DMS 273 treated with DMSO at 0.1 percent for 48 hours (cell line): Measurements from ENCODE around the gene NAT8L.

Source experiments
- DNase-seq: peaks from one replicate; lab custom pipeline; 2025; lab: John Stamatoyannopoulos, UW

NAT8L gene

DNA sequence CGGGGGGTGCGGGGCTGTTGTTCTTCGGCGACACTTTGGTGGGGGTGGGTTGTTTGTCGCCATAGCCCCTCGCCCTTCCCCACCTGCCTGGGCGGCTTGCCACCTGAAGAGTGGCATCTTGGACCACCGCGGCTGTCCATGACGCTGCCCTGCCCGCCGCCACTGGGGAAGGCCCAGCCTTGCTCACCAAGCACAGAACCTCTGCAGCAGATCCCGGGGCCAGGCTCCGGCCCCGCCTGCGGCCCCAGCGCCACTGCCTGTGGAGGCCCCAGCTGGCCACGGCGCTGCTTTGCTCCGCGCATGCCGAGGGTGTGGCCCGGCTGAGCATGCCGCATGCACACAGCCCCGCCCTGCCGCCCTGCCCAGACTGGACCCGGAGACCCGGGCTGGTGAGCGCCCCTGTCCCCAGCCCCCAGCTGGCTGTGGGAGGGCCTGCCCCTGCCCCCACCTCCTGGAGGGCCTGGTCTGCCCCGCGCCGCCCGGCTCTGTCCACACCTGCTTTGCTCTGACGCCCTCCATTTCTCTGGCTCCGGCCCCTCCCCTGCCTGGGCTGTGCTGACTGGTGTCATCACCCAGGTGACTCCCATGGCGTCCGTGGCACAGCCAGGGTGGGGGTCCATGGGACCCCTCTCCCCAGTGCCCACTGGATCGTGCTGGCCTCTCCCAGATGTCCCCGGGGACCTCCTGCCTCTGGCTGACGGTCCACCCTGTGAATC lies 5.3 kb downstream of the NAT8L start:
- DNase-seq: no peak

DNA sequence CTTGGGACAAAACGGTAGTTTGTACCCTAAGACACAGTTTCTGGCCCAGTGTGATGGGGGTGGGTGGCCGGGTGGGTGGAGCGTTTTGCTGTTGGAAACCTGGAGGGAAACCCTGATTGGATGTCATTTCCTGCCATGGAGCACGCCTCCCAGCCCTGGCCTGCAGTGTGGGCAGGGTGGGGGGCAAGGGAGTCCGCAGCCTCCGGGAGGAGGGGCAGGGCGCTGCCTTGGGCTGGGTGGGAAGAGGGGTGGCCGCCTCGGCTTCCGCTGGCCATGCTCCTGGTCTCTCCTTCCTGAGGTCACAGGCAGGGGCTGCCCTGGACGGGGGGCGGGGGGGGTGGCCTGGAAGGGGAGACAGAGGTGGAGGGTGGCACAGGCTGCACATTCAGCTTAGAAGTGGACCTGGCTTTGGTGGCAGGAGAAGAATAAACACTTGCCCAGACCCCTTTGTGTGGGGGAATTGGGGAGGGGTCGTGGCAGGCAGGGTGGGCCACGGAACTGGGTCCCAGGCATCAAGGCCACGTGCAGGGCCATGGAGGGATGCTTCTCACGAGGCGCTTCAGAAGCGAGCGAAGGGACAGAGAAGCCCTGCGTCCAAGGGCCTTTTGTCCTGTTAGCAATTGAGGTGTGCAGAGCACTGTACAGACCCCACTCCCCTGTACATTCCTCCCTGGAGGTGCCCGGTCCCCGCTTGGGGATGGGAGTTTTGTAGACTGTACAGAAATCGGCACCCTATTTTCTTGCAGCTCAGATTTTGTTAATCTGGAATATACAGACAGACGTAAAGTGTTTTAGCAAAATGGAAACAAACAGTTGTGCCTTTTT lies 6.2 kb downstream of the NAT8L start:
- DNase-seq: no peak

DNA sequence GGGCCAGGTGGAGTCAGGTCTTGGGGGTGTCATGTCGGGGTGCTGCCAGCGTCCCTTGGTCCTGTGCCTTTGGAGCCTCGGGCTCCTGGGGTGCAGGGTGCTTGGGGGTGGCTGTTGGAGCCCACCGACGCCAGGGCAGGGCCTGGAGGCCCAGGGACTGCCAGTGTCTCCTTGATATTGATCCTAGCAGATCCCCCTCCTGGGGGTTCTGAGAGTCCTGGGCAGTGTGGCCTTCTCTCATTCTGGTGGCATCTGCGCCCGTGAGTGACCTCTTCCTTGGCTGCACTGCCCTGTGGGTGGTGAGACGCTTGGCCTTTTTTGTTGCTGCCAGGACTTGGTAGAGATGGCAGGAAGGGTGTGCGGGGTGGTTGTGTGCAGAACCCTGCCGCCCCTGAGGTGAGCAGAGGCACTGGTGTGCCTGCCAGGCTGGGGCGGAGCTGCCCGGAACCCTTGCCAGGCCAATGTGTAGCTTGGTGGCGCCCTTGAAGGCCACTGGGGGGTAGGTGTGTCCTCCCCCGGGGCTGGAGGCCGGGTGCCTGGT lies 7.0 kb downstream of the NAT8L start:
- no peak for DNase-seq

DNA sequence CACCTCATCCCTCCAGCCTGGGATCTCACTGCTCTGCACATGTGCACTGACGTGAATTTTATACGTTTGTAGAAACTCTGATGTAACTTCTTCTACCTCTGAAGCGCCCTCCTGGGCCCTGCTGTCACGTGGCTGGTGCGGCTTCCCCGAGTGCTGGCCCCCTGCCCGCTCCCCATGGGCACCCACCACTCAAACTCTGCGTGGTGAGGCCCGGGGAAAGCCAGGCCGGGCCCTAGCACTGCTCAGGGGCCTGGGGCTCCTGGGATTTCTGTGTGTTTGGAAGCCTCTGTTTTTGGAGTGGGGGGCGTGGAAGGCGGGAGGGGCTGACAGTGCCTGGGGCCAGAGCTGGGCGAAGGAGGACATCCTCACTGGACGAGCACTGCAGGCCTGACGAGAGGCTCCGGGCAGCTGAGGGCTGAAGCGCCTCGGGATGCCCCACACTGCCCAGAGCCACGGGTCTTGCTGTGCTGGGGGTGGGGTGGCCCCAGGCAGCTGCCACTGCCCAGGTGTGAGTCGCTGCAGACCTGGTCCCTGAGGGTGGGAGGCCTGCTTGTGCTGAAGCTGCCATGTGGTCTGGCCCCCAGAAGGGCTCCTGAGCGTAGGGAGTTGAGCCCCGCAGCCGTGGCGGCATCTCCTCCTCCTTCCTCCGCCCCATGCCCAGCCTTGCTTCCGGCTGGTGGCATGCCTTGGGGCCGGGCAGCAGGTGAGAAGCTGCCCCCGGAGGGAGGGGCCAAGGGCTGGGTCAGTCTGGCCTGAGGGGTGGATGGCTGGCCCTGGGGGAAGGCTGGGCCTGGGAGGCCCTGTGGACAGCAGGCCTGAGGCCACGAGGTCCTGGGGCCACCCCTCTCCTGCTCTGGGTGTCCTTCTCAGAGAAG lies 7.7 kb downstream of the NAT8L start:
- no peak for DNase-seq

DNA sequence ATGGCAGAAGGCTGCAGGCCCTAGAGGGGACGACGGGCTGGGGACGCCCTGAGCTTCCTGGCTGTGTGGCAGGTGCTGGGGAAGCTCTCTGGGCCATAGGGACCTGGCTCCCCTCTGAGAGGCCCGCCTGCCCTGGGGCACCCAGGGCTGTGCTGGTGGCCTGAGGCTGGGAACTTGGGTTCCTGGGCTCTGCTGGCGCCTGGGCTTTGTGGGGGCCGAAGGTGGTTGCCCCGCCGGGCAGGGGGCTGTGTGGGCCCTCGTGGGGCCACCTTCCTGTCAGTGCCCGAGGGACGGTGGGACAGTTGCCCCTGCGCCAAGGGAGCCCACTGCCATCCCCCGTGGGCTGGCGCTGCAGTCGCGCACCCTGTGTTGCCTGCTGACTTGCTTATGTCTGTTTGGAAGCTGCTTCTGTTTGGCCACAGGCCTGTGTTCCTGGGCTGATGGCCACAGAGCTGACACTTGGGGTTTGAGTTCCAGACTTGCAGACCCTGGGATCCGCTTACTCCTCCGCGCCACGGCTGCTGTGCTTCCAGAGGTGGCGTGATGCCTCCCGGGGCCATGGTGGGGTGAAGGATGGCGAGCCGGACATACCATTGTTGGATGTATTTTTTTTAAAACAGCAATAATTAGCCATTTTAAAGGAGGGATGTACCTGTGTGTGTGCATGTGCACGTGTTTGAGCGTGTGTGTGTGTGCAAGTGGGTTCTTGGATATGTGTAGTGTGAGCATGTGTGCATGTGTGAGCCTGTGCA lies 8.5 kb downstream of the NAT8L start:
- DNase-seq: no peak

DNA sequence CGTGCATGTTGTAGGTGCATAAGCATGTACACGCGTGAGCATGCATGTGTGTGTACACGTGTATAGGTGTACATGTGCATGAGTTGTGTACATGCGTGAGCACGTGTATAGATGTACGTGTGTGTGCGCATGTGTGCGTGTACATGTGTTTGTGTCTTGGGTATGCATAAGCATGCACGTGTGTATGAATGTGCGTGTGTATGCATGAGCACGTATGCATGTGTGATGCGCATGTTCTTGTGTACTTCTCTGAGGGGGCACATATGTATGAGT lies 9.0 kb downstream of the NAT8L start:
- DNase-seq: no peak

DNA sequence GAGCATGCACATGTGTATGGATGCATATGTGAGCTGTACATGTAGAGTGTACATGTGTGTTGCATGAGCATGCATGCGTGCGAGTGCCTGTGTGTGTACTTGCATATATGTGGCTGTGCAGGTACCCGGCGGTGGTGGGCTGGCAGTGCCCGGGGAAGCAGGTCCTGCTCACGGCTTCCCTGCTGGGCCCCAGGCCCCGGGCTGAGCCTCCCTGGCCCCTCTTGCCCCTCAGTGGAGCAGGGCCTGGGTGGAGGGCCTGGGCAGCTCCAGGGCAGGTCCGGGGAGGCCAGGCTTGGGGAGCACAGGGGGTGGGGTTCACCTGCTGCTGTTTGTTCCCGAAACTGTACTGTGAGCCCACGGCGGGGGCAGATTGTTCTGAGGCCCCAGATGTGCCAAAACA lies 9.4 kb downstream of the NAT8L start:
- DNase-seq: no peak

DNA sequence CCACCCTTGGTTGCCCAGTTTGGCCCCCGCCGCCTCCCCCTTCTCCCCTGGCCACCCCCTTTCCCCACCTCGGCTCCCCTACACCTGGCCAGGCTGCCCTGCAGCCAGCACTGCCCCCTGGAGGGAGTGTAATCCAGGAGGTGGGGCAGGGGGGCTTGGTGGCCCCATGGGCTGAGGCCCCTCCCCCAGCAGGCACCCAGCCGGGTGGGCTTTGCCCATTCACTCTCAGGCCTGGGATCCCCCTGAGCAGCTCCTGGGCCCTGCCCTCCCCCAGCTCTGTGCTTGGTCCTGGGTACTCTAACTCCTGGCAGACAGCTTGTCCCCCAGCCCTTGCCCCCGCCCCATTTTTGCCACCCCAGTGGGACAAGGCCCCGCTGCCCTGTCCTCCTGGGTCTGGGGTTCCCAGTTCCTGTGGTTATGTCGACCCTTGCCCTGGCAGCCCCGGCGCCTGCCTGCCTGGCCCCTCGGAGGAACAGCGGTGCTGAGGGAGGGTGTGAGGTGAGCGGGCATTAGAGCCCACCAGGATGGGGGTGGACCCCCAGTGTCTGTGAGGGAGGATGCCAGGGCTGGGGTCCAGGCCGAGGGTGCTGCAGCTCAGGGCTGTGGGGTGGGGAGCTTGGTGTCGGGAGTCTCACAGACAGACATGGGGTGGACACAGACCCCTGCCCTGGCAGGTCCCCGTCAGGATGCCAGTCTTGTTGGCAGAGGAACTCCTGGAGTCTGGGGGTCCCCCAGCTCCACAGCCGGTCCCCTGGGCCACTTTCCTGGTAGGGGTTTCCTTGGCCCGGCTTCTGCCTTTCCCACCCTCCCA lies 10.2 kb downstream of the NAT8L start:
- DNase-seq: no peak

DNA sequence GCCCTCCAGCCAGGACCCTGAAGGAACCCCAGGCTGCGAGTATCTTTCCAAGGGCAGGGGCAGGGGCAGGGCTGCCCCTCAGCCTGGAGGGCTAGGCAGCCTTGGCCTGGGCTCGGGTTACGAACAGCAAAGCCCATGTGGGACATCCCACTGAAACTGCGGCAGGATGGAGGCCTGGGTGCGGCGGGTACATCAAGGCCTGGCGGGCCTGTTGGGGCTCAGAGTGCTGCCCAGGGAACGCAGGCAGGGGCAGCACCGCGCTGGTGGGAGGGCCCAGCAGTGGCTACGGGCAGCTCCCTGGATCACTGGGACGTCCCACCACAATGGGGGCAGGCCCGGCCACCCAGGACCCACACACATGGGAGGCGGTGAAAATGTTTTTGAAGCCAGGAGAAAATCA lies 10.9 kb downstream of the NAT8L start:
- no peak for DNase-seq

DNA sequence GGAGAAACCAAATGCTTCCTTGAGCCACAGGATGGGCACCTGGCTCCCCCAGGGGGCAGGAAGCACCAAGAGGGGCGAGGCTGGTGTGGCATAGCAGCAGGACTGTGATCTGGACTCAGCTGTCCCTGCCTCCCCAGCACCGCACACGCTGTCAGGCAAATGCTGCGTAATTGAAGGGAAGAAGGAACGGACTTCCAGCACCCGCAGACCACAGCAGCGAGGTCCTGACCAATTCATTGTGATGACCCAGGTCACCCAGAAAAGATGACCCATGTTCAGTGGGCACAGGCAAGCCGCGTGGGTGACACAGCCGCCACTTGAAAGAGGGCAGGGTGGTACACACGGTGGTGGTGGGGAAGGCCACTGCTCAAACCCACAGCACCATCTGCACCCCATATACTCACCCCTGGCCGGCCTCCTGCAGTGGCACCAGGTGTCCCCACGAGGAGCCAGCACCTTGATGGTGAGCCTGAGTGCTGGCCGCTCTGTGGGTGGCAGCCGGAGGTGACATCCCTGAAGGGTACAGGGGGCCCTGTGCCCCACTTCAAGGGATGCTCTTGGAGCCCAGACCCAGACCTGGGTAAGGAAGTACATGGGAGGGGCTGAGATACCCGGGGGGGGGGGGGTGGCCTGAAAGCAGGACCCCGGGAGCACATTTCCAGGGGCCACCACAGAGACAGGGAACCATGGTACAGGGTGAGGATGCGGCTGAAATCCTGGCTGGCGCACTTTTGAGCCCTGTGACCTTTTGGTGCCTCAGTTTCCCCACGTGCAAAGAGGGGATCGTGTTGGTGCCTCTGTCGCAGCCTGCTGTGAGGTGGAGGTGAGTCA lies 11.5 kb downstream of the NAT8L start:
- DNase-seq: no peak

DNA sequence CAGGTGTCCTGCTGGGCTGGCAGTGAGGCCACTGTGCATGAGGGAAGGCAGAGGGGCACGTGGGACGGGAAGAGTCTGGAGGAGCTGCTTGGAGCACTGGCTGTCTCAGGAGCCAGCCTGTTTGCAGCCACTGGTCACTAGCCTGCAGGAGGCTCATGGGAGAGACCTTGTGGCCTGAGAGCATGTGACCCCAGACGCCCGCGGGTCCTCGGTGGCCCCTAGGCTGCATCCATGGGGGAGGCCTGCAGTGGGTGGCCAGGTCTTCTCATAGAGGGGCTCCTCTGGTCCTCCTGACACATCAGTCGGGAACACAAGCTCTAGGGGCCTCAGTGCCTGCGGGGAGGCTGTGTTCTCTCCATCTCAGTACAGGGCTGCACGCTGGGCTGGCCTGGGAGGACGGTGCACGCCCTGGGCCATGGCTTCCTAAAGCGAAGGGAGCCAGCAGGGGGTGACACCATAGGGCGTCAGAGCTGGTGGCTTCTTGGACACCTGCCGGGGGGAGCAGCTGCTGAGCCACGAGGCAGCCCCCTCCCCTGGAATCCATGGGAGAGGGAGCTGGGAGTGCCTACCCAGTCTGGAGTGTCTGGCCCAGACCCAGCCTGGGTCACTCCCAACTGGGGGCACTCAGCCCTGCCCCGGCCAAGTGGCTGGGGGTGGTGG lies 12.3 kb downstream of the NAT8L start:
- DNase-seq: no peak

DNA sequence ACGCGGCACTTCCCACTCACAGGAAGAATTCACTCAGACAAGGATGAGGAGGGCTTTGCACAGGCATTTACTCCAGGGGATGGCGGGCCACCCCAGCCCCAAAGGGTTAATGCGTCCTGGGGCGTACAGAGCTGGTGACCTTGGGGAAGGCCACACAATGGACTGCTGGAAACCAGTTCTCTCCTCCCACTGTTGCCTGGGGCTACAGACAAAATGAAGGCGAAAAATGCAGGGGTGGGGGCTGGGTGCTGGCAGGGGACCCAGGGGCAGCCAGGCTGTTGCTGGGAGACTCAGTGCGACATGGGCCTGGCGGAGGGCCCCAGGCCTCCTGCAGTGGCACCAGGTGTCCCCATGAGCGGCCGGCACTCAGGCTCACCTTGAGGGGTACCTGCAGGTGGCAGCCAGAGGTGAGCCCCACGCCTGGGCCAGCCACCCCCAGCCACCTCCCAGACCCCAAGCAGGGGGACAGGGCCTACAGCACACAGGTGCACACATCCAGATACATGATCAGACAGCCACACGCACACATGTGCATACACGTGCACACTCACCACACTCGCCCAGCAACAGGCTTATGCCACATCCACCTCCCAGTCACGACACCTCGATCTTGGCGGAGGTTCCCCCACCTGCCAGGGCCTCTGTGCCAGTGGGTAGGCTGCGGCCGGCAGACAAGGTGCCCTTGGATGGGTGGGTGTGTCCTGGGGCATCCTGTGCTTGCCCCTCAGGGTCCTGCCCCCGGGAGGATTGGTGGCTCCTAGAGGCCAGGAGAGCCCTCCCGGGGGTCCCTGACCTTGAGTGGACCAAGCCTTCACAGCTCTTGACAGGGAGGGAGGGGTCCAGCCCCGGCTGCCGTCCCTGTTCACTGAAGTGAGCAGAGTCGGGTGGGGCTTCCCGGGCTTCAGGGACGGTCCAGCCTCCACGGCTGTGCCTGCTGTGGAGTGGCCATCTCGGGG lies 13.1 kb downstream of the NAT8L start:
- DNase-seq: no peak

DNA sequence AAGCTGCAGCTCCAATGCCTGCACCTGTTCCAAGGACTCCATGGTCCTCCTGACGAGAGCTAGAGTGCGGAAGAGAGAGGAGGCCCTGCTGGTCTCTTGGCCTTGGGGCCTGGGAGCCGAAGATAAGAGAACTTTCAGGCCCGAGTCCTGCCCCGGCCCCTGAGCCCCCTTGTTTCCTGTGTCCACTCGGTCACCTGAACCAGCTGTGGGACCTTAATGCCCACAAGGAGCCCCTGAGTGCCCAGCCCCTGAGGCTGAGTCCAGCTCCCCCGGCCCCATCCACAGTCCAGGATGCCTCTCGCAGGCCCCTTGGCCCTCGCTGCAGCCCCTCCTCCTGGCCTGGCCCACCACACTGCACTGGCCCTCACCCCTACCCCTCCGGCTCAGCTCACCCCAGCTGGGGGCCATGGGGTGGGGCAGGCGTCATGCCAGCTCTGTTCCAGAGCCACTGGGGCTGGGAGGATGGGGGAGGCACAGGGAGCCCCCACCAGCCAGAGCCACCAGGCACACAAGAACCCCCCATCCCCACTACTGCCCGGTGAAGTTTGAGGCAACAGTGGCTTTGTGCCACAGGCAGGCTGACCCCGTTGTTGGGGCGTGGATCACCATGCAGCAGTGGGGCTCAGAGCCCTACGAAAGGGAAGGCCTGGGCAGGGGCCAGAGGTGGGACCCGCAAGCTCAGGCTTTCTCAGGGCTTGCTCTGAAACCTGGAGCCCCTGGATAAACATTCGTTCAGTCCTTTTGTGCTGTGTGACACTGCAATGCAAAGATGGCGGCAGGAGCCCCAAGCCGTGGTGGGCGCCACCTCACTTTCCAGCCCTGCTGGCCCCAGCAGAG lies 14.1 kb downstream of the NAT8L start:
- DNase-seq: no peak

DNA sequence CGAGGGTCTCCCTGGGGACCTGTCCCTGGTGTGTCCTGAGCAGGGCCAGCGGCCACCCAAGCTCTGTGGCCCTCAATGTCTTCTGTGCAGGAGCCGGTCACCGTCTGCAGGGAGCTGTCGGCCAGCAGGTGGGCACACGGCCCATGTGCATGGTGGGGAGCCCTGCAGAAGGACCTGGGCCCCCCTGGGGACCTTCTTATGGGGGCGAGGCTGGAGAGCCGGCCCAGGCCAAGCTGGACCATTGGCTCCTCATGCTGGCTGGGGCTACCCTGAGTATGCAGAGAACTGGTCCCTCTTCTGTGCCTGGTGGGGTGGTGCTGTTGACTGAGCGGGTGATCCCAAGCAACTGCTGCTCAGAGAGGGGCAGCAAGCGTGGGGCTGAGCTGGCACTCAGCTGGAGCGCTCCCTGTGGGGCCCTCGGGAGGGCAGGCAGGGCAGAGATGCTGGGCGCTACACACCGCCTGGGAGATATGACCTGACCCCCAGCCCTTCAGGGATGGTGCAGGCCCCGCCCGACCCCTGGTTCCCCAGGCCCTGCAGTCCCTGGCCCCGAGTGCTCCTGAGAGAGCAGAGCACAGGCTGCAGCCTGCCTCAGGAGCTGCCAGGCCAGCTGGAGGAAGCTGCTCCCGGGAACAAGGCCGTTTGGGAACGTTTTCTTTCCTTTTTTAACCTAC lies 14.8 kb downstream of the NAT8L start:
- no peak for DNase-seq

DNA sequence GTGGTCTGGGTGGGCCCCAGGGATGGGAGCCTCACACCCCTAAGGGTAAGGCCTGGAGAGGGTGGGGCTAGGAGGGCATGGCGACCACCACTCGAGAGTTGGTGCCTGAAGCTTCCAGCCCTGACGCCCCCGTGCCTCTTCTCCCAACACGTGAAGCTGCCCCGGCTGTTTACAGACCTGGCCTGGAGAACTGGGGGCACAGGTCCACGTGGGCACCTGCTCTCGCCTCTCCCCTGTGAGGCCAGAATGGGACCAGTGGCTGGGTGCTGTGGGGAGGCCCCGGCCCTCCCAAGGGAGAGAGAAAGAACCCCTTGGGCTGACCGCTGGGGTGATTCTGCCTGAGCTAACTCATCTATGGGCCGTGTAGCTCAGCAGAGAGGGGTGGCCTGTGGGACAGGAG lies 15.5 kb downstream of the NAT8L start:
- DNase-seq: no peak

DNA sequence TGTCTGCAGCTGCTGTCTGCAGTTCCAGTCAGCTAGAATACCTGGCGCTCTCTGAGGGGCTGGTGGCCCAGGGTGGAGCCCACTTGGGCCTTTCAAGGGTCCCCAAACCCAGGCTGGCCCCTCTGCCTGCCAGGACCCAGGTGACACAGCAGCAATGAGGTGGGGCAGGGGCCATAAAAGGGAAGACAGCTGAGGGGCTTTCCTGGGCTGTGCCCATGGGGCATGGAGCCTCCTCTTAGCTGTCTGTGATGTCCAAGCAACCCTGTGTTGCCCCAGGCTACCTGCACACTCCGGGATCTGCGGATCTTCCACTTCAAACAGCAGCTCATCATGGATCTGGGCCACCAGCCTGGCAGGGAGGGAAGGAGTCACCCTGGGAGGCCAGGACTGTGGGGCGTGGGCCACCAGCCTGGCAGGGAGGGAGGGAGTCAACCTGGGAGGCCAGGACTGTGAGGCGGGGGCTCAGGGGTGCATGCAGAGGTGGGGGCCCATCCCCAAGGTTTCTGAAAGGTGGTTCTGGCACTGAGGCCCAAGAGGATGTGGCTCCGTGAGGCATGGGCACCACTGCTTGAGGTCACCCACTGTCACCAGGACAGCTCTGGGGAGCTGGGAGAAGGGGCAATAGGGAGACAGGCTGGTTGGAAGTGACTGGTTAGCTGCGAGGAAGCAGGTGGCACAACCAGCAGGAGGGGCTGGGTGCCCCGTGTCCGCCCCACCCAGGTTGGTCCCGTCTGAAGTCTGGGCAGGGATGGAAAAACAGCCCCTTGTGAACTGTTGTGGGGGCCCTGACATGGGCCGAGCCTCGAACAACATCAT lies 16.3 kb downstream of the NAT8L start:
- DNase-seq: no peak
